ENCODE results near the gene COX10.

Gene COX10

DNA sequence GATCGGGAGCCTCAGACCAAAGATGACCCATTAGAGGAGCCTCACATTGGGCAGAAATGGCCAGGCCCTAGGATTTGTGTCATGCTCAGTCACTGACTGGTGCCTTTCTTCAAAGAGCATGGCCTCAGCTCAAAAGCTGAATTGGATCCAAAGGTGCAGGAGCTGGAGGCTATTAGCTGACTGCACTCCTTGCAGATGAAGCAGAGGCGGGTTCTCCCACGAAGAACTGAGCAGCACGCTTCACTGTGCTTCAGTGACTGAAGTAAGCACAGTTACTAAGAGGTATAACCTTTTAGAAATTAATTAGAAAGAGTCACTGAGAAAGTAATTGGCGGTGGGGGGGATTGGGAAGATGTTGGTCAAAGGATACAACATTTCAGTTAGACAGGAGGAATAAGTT is 18.7 kb upstream of the COX10 start:
- H3K27ac ChIP-seq: no peak overlapping the region
- TF ChIP-seq, protein P1, sequence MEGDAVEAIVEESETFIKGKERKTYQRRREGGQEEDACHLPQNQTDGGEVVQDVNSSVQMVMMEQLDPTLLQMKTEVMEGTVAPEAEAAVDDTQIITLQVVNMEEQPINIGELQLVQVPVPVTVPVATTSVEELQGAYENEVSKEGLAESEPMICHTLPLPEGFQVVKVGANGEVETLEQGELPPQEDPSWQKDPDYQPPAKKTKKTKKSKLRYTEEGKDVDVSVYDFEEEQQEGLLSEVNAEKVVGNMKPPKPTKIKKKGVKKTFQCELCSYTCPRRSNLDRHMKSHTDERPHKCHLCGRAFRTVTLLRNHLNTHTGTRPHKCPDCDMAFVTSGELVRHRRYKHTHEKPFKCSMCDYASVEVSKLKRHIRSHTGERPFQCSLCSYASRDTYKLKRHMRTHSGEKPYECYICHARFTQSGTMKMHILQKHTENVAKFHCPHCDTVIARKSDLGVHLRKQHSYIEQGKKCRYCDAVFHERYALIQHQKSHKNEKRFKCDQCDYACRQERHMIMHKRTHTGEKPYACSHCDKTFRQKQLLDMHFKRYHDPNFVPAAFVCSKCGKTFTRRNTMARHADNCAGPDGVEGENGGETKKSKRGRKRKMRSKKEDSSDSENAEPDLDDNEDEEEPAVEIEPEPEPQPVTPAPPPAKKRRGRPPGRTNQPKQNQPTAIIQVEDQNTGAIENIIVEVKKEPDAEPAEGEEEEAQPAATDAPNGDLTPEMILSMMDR (IDR thresholded peaks at IDR 0.05; ENCODE audit: low read depth, low read length): no peak

GRCh38 chr17:14051692-14052091 is 17.6 kb upstream of the COX10 start:
- H3K4me3 ChIP-seq (ENCODE audit: low read depth, low read length): no peak overlapping the region
- H3K9me3 ChIP-seq (ENCODE audit: severe bottlenecking): peaks cover 12% of the 10 kb centered on the region
- TF ChIP-seq, protein P1 (IDR thresholded peaks at IDR 0.05; ENCODE audit: low read depth, low read length): no peak
- no peak for DNase-seq
- no peaks in the 10 kb centered on the region for H3K27me3 ChIP-seq (ENCODE audit: insufficient read depth, low read depth, severe bottlenecking)
- no peak overlapping the region for H3K27ac ChIP-seq
- peaks cover 10% of the 10 kb centered on the region for H3K36me3 ChIP-seq

More for the DNA sequence above, 18.7 kb upstream of the COX10 start:
- peaks cover 10% of the 10 kb centered on the region for H3K36me3 ChIP-seq
- no peak overlapping the region for H3K4me3 ChIP-seq (ENCODE audit: low read depth, low read length)
- no peak for DNase-seq
- H3K9me3 ChIP-seq (ENCODE audit: severe bottlenecking): peaks cover 4% of the 10 kb centered on the region
- no peaks in the 10 kb centered on the region for H3K27me3 ChIP-seq (ENCODE audit: insufficient read depth, low read depth, severe bottlenecking)

DNA sequence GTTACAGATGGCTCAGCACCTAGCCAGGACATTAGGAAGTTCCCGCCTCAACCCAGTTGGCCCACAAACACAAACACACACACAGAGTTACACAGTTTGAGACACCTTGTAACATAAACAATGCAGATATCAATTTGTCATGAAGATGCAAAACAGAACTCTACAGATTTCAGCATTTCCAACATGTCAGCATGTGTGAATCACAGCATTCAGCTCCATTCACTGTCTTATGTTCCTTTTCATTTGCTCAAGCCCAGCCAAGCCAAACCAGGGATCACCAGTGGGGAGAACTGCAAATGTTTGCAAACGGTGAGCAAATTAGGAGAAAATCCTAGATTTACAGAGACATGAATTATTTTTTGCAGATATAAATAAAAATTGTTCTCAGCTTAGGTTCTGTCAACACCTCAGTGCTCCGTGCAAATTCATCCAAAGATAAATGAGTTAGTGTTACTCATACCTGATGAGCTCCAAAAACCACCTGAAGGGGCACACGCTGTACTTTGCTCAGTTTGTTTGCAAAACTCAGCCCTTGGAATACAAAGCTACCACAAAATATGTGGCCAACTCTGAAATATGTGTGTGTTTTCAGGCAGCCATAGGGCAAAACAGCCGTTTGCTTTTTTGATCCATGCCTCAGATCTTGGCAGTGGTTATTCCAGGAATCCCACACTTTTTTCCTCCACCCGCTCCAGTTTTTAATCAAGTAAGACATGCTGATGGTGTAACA is 16.3 kb upstream of the COX10 start:
- H3K27me3 ChIP-seq (ENCODE audit: insufficient read depth, low read depth, severe bottlenecking): no peaks in the 10 kb centered on the region
- H3K36me3 ChIP-seq: peaks cover 10% of the 10 kb centered on the region
- H3K27ac ChIP-seq: no peak overlapping the region
- no peak overlapping the region for H3K4me3 ChIP-seq (ENCODE audit: low read depth, low read length)
- peaks cover 17% of the 10 kb centered on the region for H3K9me3 ChIP-seq (ENCODE audit: severe bottlenecking)
- no peak for DNase-seq
- TF ChIP-seq, protein P1 (IDR thresholded peaks at IDR 0.05; ENCODE audit: low read depth, low read length): no peak

DNA sequence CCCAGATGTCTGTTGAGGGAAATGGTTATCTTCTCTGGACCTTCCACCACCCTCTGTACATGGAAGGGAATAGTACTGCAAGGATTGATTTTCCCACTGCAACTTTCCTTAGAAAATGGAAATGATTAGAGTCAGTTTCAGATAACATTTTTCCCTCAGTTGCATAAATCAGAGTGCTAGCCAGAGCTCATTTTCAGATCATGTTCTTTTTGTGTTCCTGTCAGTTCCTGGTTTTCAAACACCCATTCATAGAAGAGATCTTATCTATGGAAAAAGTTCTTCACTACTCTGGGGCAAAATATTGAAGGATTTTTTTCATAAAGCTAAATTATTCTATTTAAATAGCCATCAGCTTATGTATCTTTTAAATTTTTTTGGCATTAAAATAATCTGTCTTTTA is 11.7 kb upstream of the COX10 start:
- Histone ChIP-seq H3K36me3 (peaks cover 16% of the 10 kb centered on the region), H3K9me3 (ENCODE audit: severe bottlenecking) (peaks cover 20% of the 10 kb centered on the region), H3K27ac (no peak overlapping the region), H3K27me3 (ENCODE audit: insufficient read depth, low read depth, severe bottlenecking) (no peaks in the 10 kb centered on the region), H3K4me3 (ENCODE audit: low read depth, low read length) (no peak overlapping the region)
- TF ChIP-seq, protein P1 (IDR thresholded peaks at IDR 0.05; ENCODE audit: low read depth, low read length): no peak
- no peak for DNase-seq

GRCh38 chr17:14058051-14058450 is 11.3 kb upstream of the COX10 start:
- TF ChIP-seq, protein P1 (IDR thresholded peaks at IDR 0.05; ENCODE audit: low read depth, low read length): no peak
- DNase-seq: no peak
- H3K27me3 ChIP-seq (ENCODE audit: insufficient read depth, low read depth, severe bottlenecking): no peaks in the 10 kb centered on the region
- peaks cover 18% of the 10 kb centered on the region for H3K36me3 ChIP-seq
- no peak overlapping the region for H3K27ac ChIP-seq
- peaks cover 20% of the 10 kb centered on the region for H3K9me3 ChIP-seq (ENCODE audit: severe bottlenecking)
- no peak overlapping the region for H3K4me3 ChIP-seq (ENCODE audit: low read depth, low read length)

DNA sequence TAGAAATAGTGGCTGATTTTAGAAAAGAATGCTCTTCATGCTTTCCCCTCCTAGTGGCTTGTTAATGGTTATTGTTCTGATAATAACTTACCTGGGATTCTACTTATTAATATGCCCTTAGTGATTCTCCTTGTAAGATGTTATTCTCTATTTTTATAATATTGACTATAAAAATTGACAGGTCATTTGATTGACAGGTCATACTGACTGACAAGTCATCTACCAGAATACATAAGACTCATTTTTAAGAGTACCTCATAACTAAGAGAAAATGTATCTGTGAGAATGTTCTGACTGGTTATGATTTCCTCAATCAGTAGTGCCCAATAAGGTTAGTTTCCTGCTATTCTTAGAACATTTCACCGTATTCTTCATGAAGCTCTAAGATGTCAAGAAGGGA is 8.6 kb upstream of the COX10 start:
- peaks cover 18% of the 10 kb centered on the region for H3K36me3 ChIP-seq
- no peak overlapping the region for H3K27ac ChIP-seq
- DNase-seq: no peak
- peaks cover 15% of the 10 kb centered on the region for H3K9me3 ChIP-seq (ENCODE audit: severe bottlenecking)
- TF ChIP-seq, protein P1 (IDR thresholded peaks at IDR 0.05; ENCODE audit: low read depth, low read length): no peak
- H3K27me3 ChIP-seq (ENCODE audit: insufficient read depth, low read depth, severe bottlenecking): no peaks in the 10 kb centered on the region
- no peak overlapping the region for H3K4me3 ChIP-seq (ENCODE audit: low read depth, low read length)

Data from WERI-Rb-1 (cell line).